Measurements from ENCODE around the gene NCAM1.
"Not testable (repeated sequence)": the region's sequence is repeated elsewhere in the genome, so short reads cannot be mapped to it uniquely, and the experiment has no call there.

The NCAM1 gene

DNA sequence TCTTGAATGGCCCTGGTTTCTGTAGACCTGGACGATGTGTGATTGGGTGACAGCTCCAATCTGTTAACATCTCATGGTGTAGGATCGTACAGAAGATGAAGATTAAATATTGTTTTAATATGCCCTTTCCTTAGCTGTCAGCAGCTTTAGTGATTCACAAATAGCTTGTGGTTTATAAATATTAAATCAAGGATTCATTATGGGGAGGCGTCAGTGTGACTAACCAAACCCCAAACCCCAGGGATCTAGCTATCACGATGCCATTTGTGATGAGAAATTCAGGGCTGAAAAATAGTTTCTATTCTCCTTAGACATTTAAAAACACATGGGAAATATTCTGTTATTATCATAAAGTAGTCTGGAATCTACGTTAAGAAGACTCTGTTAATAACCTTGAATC lies 73.4 kb downstream of the NCAM1 start:
- Mint-ChIP-seq H3K4me1 (no peaks in the 10 kb centered on the region), H3K27ac (no peak overlapping the region), H3K9me3 (no peaks in the 10 kb centered on the region)

DNA sequence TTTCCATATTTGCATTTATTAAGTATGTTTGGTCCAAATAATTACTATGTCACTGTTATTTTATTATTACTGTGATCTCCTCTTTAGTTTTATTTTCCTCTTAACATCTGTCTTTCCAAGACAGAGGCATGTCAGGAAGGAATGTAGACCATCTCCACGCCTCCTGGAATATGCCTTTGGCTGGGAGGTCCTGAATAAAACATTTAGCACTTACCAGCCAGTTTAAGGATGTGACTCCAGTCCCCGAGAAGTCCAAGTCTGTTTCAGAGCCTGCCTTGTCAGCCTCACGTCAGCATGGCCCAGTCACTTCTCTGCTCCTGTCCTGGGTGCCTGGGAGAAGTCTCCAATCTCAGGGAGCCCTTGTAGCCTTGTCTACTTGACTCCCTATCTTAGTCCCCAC lies 74.5 kb downstream of the NCAM1 start:
- Mint-ChIP-seq H3K4me3 (no peak overlapping the region), H3K27me3 (peaks cover 2% of the 10 kb centered on the region), H3K27ac (no peak overlapping the region), H3K4me1 (no peaks in the 10 kb centered on the region), H3K9me3 (no peaks in the 10 kb centered on the region), H3K36me3 (no peaks in the 10 kb centered on the region)

More for the DNA sequence above, 73.4 kb downstream of the NCAM1 start:
- H3K36me3 Mint-ChIP-seq = no peaks in the 10 kb centered on the region
- H3K27me3 Mint-ChIP-seq = peaks cover 2% of the 10 kb centered on the region
- no peak overlapping the region for H3K4me3 Mint-ChIP-seq

DNA sequence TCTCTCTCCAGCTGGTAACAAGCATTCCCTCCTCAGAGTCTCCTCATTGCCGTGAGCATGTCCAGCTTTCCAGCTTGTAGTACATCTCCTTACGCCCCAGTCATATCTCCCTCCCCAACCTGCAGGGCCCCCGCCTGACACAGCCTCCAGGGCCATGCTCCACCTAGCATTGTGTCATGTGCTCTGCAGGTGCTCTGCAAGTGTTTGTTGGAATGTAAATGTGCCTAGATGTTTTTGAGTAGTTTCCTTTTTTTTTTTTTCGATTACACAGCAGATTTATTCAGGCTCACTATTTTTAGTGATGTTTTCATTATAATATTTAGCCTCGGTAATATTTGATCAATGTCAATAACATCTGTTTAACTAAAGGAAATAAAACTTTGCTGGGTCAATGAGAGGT lies 82.5 kb downstream of the NCAM1 start:
- H3K27ac Mint-ChIP-seq = no peak overlapping the region
- H3K36me3 Mint-ChIP-seq = no peaks in the 10 kb centered on the region
- peaks cover 5% of the 10 kb centered on the region for H3K27me3 Mint-ChIP-seq
- no peaks in the 10 kb centered on the region for H3K4me1 Mint-ChIP-seq
- no peak overlapping the region for H3K4me3 Mint-ChIP-seq
- no peaks in the 10 kb centered on the region for H3K9me3 Mint-ChIP-seq

DNA sequence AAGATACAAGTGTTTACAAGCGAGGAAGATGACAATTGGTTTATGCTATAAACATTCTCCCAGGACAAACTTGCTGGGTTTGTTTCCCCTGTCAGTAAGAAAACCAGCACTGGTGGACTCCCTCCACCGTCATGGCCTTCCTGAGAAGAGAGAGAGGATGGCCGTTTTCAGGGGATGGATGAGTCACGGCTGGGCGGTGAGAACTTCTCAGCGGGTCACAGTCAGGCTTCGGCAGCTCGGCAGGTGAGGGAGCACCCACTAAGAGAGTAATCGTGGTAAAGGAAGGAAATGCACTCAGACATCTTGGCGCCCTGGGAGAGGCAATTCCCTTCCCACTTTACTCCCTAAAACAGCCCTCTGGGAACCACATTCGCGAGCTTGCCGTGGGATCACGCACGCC lies 83.9 kb downstream of the NCAM1 start:
- H3K27ac Mint-ChIP-seq = no peak overlapping the region

DNA sequence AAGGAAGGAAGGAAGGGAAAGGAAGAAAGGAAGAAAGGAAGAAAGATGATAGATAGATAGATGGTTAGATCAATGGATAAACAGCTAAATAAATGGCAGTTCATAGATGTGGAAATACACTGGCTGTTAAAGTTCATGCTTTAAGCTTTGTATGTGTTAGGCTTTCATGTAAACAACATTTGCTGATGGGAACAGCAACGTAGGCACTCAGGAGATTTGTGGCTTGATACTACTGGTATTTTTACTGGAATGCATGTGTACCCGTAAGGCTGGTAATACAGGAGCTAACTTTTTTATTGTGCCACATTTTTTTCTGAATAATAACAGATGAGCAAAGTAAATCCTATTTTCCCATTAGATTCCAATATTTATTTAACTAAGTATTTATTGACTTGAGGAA lies 85.6 kb downstream of the NCAM1 start:
- Mint-ChIP-seq H3K9me3 (no peaks in the 10 kb centered on the region), H3K4me3 (no peak overlapping the region), H3K27me3 (peaks cover 5% of the 10 kb centered on the region), H3K36me3 (no peaks in the 10 kb centered on the region), H3K27ac (no peak overlapping the region), H3K4me1 (no peaks in the 10 kb centered on the region)

More for the DNA sequence above, 83.9 kb downstream of the NCAM1 start:
- H3K27me3 Mint-ChIP-seq = peaks cover 5% of the 10 kb centered on the region
- no peaks in the 10 kb centered on the region for H3K9me3 Mint-ChIP-seq
- H3K36me3 Mint-ChIP-seq = no peaks in the 10 kb centered on the region
- H3K4me1 Mint-ChIP-seq = no peaks in the 10 kb centered on the region
- no peak overlapping the region for H3K4me3 Mint-ChIP-seq

DNA sequence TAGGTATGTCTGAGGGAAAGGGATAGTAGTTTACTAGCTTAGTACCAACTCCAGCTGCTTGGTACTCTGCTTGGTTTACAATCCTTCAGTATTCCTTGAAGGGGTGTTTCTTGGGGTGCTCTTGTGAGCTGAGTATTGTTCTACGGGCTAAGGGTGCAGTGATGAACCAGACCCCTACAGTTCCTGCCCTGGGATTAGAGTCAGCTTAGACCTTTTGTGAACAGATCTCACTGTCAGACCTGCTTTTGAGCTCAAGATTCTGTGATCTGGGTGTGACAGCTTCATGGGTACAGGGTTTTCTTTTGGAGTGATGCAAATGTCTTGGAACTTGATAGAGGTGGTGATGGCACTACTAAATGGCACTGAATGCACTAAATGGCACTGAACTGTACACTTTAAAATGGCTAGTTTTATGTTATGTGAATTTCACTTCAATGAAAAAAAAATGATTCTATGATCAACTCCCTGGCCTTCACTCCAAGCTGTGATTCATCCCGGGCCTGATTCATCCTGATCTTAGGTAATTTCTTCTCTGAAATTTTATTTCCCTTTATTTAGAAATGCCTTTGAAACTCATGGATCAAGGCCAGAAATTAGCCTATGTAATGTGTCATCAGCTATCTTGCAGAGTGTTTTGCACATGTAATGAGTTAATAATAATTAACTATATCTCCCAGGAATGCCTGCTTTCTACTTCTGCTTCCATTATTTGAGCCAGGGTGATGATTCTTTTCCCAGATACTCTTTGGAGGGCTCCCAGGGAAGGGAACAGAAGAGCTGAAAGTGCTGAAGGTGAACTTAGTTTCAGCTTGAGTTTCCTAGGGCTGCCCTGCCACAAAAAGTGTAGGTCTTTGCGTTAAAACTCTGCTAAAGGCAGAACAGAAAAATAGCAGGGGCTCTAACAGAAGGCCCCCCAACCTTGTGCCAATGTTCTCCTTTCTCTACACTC lies 87.9 kb downstream of the NCAM1 start:
- H3K4me1 Mint-ChIP-seq = no peaks in the 10 kb centered on the region

DNA sequence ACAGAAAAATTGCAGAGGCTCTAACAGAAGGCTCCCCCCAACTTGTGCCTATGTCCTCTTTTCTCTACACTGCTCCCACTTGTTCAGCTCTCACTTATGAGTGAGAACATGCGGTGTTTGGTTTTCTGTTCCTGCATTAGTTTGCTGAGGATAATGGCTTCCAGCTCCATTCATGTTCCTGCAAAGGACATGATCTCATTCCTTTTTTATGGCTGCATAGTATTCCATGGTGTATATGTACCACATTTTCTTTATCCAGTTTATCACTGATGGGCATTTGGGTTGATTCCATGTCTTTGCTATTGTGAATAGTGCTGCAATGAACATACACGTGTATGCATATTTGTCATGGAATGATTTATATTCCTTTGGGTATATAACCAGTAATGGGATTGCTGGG lies 91.8 kb downstream of the NCAM1 start:
- not testable (repeated sequence) for H3K4me1 Mint-ChIP-seq

More for the DNA sequence above, 87.9 kb downstream of the NCAM1 start:
- no peaks in the 10 kb centered on the region for H3K36me3 Mint-ChIP-seq
- H3K27me3 Mint-ChIP-seq = no peaks in the 10 kb centered on the region
- H3K9me3 Mint-ChIP-seq = no peaks in the 10 kb centered on the region
- no peak overlapping the region for H3K4me3 Mint-ChIP-seq
- H3K27ac Mint-ChIP-seq = no peak overlapping the region

DNA sequence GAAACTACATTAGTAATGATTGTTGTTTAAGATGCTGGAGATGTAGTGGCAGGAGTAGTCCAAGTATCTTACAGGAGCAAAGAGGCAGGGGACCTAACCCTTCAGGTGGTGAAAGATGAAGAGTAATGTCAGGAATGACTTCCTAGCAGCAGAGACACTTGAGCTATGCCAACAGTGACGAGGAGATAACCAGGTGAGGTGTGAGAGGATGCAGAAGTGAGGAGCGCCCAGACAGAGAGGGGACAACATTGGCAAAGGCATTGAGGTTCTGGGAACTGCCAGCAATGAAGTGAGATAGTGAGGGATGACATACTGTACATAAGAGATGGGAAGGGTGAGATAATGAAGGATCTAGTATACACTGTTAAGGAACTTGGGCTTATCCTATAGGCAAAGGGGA lies 95.8 kb downstream of the NCAM1 start:
- no peak overlapping the region for H3K4me3 Mint-ChIP-seq
- no peak overlapping the region for H3K27ac Mint-ChIP-seq
- H3K36me3 Mint-ChIP-seq = no peaks in the 10 kb centered on the region
- H3K9me3 Mint-ChIP-seq = no peaks in the 10 kb centered on the region
- H3K27me3 Mint-ChIP-seq = no peaks in the 10 kb centered on the region
- H3K4me1 Mint-ChIP-seq = no peaks in the 10 kb centered on the region

More for the DNA sequence above, 91.8 kb downstream of the NCAM1 start:
- H3K4me3 Mint-ChIP-seq, H3K9me3 Mint-ChIP-seq, H3K36me3 Mint-ChIP-seq, H3K27me3 Mint-ChIP-seq, H3K27ac Mint-ChIP-seq: not testable (repeated sequence)

DNA sequence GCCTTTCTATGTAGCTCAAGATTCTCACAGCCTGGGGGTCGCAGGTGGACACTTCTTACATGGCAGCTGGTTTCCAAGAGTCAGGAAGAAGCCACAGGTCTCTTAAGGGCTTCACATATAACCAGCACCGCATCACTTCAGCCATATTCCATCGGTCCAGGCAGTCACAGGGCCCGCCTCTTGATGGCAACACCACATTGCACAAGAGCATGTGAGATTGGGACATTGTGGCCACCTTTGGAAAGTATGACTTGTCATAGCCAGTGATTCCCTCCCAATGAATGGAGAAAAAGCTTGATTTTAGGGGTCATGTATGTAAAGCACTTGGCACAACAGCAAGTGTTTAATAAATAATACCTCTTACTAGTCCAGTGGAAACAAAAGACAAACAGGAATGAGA lies 98.3 kb downstream of the NCAM1 start:
- no peaks in the 10 kb centered on the region for H3K27me3 Mint-ChIP-seq
- no peaks in the 10 kb centered on the region for H3K4me1 Mint-ChIP-seq
- H3K27ac Mint-ChIP-seq = no peak overlapping the region
- no peaks in the 10 kb centered on the region for H3K9me3 Mint-ChIP-seq
- no peaks in the 10 kb centered on the region for H3K36me3 Mint-ChIP-seq
- H3K4me3 Mint-ChIP-seq = no peak overlapping the region

DNA sequence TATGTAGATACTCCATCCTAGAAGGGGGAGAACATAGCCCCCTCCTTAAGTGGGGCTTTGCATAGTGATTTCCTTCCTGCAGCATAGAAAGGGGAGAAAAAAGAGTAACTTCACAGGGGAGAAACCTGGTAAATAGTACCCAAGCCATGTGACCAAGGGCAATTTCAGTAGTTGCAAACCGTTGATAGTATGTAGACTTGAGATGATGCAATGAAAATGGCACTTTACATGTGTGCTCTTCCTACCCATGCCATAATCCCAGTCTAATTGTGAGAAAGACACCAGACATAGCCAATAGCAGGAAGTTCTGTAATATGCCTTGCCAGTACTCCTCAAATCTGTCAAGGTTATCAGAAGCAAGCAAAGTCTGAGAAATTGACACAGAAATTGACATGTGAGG lies 104.1 kb downstream of the NCAM1 start:
- Mint-ChIP-seq H3K4me1 (no peaks in the 10 kb centered on the region), H3K9me3 (no peaks in the 10 kb centered on the region), H3K36me3 (no peaks in the 10 kb centered on the region), H3K4me3 (no peak overlapping the region), H3K27ac (no peak overlapping the region), H3K27me3 (no peaks in the 10 kb centered on the region)

DNA sequence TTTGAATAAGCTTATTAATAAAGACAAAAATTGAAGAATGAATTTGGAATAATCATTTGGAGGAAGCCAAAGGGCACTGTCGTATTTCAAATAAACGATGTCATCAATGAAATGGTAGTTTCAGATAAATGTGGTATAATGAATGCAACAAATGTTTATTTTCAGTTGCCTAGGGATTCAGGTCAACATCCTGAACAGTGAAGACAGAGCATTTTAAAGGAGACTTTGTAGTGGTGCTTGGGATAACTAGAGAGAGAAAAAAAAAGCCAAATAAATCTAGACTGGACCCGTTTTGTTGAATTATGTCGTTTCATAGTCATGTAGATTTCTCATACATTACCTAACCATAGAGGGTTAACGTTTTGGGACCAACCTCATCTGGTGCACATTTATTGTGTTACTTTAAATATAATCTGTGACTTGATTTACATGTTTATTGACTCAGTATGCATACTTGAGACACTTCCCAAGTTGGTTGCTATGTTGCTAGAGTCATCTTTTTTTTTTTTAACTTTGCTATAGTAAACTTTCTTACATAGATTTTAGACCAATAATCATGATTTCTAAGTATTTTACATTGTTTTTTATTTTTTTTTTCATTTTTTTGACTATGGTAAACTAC lies 111.1 kb downstream of the NCAM1 start:
- Mint-ChIP-seq H3K4me1 (no peaks in the 10 kb centered on the region), H3K4me3 (no peak overlapping the region), H3K27ac (no peak overlapping the region), H3K27me3 (peaks cover 2% of the 10 kb centered on the region), H3K9me3 (no peaks in the 10 kb centered on the region), H3K36me3 (no peaks in the 10 kb centered on the region)

DNA sequence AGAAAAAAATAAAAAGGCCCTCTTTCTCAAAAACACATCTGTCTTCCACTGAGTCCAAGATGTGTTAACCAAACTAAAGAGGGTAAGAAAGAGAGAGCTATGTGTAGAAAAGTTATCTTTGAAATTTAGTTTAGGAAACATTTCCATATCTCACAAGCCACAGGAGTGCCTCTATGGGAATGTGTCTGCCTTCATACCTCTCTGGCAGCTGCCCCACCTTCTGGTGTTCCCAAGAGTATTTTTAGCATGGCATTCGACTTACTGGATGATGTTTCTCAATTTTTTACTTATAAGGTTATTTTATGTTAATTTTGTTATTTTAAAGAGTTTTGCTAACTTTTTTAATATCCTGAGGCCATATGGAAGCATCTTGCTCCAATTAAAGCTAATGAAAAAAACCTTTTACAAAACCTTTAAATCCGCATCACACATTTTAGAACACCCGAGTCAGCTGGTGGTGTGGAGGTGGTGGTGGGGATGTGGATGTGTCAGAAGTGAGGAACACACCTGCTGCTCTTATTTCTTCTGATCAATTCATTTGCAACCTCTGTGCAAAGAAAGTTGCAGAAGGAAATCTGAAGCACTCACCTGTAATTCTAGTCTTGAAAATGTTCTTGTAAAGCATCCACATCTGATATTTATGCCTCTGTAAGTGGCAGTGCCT lies 112.2 kb downstream of the NCAM1 start:
- Mint-ChIP-seq H3K36me3 (no peaks in the 10 kb centered on the region), H3K9me3 (no peaks in the 10 kb centered on the region), H3K4me3 (no peak overlapping the region), H3K27me3 (peaks cover 2% of the 10 kb centered on the region), H3K4me1 (no peaks in the 10 kb centered on the region), H3K27ac (no peak overlapping the region)

DNA sequence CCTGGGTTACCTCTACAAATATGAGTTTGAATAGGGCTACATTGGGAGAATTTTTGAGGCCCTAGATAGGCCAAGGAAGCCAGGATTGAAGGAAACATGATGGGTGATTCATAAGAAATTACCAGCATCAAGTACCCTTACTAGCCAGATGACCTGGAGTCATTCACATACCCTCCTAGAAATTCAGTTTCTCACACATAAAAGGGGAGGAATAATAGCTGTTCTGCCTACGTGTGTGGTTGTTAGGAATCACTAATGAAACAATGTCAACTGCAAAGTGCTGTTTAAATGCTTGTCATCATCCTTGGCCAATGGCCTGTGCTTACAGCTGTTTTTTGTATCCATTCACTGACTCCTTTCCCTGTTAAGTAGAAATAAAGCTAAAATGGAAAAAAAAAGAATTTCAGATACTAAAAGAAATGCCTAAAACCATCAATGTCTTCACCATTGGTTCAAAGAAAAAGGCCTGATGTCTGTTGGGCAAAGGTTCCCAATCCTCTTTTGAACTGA lies 114.4 kb downstream of the NCAM1 start:
- peaks cover 2% of the 10 kb centered on the region for H3K27me3 Mint-ChIP-seq
- H3K4me1 Mint-ChIP-seq = no peaks in the 10 kb centered on the region
- no peak overlapping the region for H3K4me3 Mint-ChIP-seq
- no peak overlapping the region for H3K27ac Mint-ChIP-seq
- H3K9me3 Mint-ChIP-seq = no peaks in the 10 kb centered on the region
- H3K36me3 Mint-ChIP-seq = no peaks in the 10 kb centered on the region

DNA sequence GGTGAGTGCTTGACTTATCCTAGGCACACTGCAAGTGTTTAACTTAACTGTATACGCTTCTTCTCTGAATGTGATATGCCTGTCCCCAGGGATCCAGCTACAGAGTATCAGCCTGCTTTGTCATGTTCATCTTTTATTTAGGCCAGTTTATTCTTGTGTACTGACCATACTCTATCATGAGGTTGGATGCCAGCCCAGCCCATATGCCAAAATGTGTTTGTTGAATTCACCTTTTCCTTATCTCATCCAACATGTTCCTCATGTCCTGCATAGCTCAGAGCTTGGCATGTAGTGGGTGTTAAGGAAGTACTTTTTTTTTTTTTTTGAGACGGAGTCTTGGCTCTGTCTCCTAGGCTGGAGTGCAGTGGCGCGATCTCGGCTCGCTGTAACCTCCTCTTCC lies 116.2 kb downstream of the NCAM1 start:
- H3K27me3 Mint-ChIP-seq = peaks cover 2% of the 10 kb centered on the region
- no peaks in the 10 kb centered on the region for H3K4me1 Mint-ChIP-seq
- H3K9me3 Mint-ChIP-seq = no peaks in the 10 kb centered on the region
- no peak overlapping the region for H3K4me3 Mint-ChIP-seq
- no peaks in the 10 kb centered on the region for H3K36me3 Mint-ChIP-seq
- no peak overlapping the region for H3K27ac Mint-ChIP-seq

DNA sequence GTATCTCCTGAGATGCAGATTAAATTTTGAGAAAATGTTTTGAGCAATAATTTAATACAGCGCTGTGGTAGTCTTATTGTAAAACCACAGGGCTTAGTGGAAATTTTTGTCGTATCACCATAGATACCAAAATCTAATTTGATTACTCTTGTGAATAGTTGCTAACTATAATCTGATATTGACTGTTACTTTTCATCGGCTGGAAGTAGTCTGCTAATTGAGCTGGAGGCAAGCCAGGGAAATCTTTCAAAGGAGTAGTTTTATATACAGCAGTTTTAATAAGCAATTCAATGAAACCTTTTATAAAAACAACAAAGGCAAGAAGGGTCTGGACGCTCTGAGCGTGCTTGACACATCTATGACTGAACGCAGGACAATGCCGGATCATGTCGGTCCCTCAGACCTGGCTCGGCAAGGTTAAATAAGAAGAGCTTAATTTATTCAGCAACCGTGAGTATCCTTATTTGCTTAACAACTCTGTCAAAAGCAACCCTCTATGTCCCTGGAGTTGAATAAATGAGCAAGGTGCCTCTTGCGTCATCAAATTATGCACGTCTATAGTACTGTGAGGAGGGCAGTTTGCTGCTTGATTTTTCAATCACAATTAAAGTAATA lies 121.2 kb downstream of the NCAM1 start:
- Mint-ChIP-seq H3K36me3 (no peaks in the 10 kb centered on the region), H3K9me3 (no peaks in the 10 kb centered on the region), H3K4me3 (no peak overlapping the region), H3K27ac (no peak overlapping the region), H3K4me1 (no peaks in the 10 kb centered on the region), H3K27me3 (peaks cover 5% of the 10 kb centered on the region)

All from activated naive CD4-positive, alpha-beta T cell treated with anti-CD3 and anti-CD28 coated beads, Interleukin-2, amount 50 U/mL, for 24 hours (primary cell).